HG03196 (cell line): ENCODE data around the gene EFS.

ENCODE experiments used
- ATAC-seq: cut with Tn5 transposase; IDR thresholded peaks from one replicate; pipeline ENCODE4 v1.9.1; 2021; ENCODE audit not compliant: unreplicated experiment

EFS gene

GRCh38 chr14:23306412-23307145, 58.4 kb downstream of the EFS start, which contains the start of gene BCL2L2:
BCL2L2 (plus strand) TSS chr14:23306833; CDS start chr14:23307768, 935 bp downstream.
- ATAC-seq, result no peak
